ENCODE results near the gene FAAP100. TPM values are rescaled to one million over a fixed set of nuclear protein-coding genes. Genes with fewer than 3 reads are reported as not detected.

FAAP100 gene
- total RNA-seq, 4 donors from 2014 or later: 19.4 to 34.3 (median 28.4) TPM

DNA sequence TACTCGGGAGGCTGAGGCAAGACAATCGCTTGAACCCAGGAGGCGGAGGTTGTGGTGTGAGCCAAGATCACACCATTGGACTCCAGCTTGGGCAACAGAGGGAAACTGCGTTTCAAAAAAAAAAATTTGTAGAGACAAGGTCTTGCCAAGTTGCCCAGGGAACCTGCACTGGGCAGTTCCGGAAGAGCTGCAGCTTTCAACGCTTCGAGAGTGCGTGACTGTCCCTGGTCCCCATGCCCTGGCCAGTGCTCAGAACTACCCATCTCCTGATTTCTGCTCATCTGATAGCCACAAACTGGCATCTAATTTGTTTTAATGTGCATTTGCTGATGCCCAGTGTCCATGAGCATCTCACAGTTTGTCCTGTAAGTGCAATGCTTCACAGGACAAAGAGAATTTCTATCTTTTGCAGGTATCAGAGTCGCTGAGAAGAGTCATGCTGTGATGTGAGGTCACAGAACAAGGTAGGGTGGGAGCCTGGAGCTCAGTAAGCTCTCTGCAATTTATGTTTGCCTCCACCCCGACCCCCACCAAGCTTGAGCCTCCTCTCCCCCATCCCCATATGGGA lies 43.4 kb downstream of the FAAP100 start:
- 50 to 58% methylated on average over 10 of the region's 10 CpGs for WGBS, 2 donors
- TF ChIP-seq POLR2A (IDR thresholded peaks at IDR 0.05): no peak
- TF ChIP-seq, protein P1, sequence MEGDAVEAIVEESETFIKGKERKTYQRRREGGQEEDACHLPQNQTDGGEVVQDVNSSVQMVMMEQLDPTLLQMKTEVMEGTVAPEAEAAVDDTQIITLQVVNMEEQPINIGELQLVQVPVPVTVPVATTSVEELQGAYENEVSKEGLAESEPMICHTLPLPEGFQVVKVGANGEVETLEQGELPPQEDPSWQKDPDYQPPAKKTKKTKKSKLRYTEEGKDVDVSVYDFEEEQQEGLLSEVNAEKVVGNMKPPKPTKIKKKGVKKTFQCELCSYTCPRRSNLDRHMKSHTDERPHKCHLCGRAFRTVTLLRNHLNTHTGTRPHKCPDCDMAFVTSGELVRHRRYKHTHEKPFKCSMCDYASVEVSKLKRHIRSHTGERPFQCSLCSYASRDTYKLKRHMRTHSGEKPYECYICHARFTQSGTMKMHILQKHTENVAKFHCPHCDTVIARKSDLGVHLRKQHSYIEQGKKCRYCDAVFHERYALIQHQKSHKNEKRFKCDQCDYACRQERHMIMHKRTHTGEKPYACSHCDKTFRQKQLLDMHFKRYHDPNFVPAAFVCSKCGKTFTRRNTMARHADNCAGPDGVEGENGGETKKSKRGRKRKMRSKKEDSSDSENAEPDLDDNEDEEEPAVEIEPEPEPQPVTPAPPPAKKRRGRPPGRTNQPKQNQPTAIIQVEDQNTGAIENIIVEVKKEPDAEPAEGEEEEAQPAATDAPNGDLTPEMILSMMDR (IDR thresholded peaks at IDR 0.05): no peak
- no peak for DNase-seq (ENCODE audit: low spot score in 2 of 2)
- no peak overlapping the region for H3K4me3 ChIP-seq (ENCODE audit: low read depth, poor library complexity, severe bottlenecking)
- intact Hi-C loops (cut with DNase I; ENCODE audit: low total_unique reads): no loop called here

DNA sequence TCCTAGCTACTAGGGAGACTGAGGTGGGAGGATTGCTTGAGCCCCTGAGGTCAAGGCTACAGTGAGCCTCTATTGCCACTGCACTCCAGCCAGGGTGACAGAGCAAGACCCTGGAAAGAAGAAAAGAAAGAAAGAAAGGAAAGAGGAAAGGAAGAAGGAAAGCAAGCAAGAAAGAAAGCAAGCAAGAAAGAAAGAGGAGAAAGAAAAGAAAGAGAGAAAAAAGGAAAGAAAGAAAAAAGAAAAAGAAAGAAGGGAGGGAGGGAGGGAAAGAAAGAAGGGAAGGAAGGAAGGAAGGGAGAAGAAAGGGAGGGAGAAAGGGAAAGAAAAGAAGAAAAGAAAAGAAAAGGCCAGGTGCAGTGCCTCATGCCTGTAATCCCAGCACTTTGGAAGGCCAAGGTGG lies 48.5 kb downstream of the FAAP100 start:
- no peak for DNase-seq (ENCODE audit: low spot score in 2 of 2)
- TF ChIP-seq, protein P1 (IDR thresholded peaks at IDR 0.05): no peak
- TF ChIP-seq POLR2A (IDR thresholded peaks at IDR 0.05): no peak
- intact Hi-C loops (cut with DNase I; ENCODE audit: low total_unique reads): no loop called here
- no peak overlapping the region for H3K4me3 ChIP-seq (ENCODE audit: low read depth, poor library complexity, severe bottlenecking)

DNA sequence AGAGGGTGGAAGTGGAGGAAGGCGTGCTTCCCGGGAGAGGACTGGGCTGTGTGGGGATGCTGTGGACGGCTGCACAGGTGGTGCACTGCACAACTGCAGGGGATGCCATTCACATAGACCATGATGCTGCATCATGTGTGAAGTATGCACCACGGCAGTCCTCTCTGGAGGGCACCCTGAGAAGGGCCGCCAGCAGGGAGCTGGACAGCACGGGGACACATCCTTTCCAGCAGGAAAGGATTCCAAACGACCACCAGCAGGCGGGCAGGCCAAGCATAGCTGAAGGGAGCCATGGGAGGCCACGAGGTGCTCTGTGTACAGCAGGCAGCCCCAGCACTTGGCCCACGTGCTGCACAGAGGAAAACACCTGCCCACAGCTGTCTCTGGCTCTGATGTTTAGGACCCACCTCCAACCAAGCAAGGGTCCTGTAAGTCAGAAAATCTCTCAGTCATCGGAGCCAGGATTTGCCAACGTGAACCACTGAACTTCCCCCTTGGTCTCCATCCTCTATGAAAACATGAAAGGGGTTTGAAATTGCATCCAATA lies 49.6 kb downstream of the FAAP100 start:
- intact Hi-C loops (cut with DNase I; ENCODE audit: low total_unique reads): no loop called here
- 63 to 74% methylated on average over 12 of the region's 12 CpGs for WGBS, 2 donors
- TF ChIP-seq, protein P1 (IDR thresholded peaks at IDR 0.05): no peak
- no peak for TF ChIP-seq POLR2A (IDR thresholded peaks at IDR 0.05)
- DNase-seq (ENCODE audit: low spot score in 2 of 2): no peak
- no peak overlapping the region for H3K4me3 ChIP-seq (ENCODE audit: low read depth, poor library complexity, severe bottlenecking)

DNA sequence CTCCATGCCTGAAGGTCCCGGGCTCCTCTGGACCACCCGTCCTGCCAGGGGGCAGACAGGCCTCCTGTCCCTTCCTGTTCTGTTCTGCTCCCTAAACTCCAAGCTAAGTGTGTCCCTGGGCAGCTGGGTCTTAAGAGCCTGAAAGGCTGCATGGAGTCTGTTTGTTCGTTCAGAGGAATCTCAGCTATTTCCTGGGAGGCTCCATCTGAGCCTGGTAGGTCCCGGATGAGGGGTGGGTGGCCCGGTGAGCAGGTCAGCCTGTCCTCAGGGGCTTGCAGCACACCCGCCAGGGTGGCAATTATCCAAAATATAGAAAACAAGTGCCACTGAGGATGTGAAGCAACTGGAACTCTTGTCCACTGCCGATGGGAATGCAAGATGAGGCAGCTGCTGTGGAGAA lies 52.1 kb downstream of the FAAP100 start:
- intact Hi-C loops (cut with DNase I; ENCODE audit: low total_unique reads): no loop called here
- 45 to 56% methylated on average over 7 of the region's 7 CpGs for WGBS, 2 donors
- TF ChIP-seq, protein P1 (IDR thresholded peaks at IDR 0.05): no peak
- no peak for TF ChIP-seq POLR2A (IDR thresholded peaks at IDR 0.05)
- no peak for DNase-seq (ENCODE audit: low spot score in 2 of 2)
- no peak overlapping the region for H3K4me3 ChIP-seq (ENCODE audit: low read depth, poor library complexity, severe bottlenecking)

DNA sequence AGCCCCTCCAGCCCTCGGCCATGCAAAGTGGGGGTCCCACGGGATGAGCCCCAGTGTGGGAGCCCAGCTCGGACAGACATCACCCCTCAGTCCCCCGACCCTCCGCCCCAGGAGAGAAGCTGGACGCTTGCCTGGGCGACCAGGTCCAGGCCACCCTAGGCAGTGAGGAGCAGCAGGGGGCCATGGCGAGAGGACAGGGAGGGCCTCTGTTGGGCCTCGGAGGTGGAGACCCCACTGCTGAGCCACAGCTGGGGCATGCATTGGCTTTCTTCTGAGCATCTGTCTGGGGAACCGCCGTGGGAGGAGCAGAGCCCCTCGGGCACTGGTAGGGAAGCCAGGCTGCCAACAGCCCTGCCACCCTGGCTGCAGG lies 52.6 kb downstream of the FAAP100 start:
- WGBS, 2 donors: 41 to 55% methylated on average over 7 to 12 of the region's 12 CpGs
- intact Hi-C loops (cut with DNase I; ENCODE audit: low total_unique reads): loop anchor here (10.0 kb wide), 1 partner anchor 485 kb away; no protein-coding TSS in a partner anchor

More for the DNA sequence above, 52.6 kb downstream of the FAAP100 start:
- TF ChIP-seq, protein P1 (IDR thresholded peaks at IDR 0.05): no peak
- TF ChIP-seq POLR2A (IDR thresholded peaks at IDR 0.05): no peak
- H3K4me3 ChIP-seq (ENCODE audit: low read depth, poor library complexity, severe bottlenecking): no peak overlapping the region
- DNase-seq (ENCODE audit: low spot score in 2 of 2): no peak
